ENCODE results near the gene CDK3. TPM values are rescaled to one million over a fixed set of nuclear protein-coding genes. Genes with fewer than 3 reads are reported as not detected.
A peak's percentile ranks its signal among the peaks of the same experiment; 100 is the strongest.

CDK3 gene
- total RNA-seq, 2 donors from 2014 or later = 3.4 to 4.9 TPM

GRCh38 chr17:76025294-76025693 is 24.6 kb downstream of the CDK3 start:
- WGBS, 2 donors = 86 to 87% methylated on average over 9 to 11 of the region's 12 CpGs
- H3K4me1 ChIP-seq = peaks cover 11% of the 10 kb centered on the region
- TF ChIP-seq CTCF (IDR thresholded peaks at IDR 0.05) (no peak), POLR2A (IDR thresholded peaks at IDR 0.05) (no peak)
- H3K36me3 ChIP-seq (replicated peaks in 1 of 2; ENCODE audit: insufficient read depth in 1 of 2, low read depth in 2 of 2) = no peaks in the 10 kb centered on the region
- DNase-seq (no peak), ATAC-seq (no peak)
- H3K4me3 ChIP-seq = no peak overlapping the region
- H3K27ac ChIP-seq = no peak overlapping the region
- intact Hi-C loops (cut with DNase I) = no loop called here
- no peaks in the 10 kb centered on the region for H3K27me3 ChIP-seq
- H3K9me3 ChIP-seq = no peaks in the 10 kb centered on the region

GRCh38 chr17:76026714-76027158 is 26.1 kb downstream of the CDK3 start:
- peak in 2 of 4 donors; percentile 9 to 30 for DNase-seq
- intact Hi-C loops (cut with DNase I) = no loop called here
- Histone ChIP-seq H3K27ac (peak overlapping the region in 3 of 4 donors; percentile 46 to 74 (median 64)), H3K36me3 (replicated peaks in 1 of 2; ENCODE audit: insufficient read depth in 1 of 2, low read depth in 2 of 2) (no peaks in the 10 kb centered on the region), H3K9me3 (no peaks in the 10 kb centered on the region), H3K27me3 (no peaks in the 10 kb centered on the region), H3K4me3 (no peak overlapping the region), H3K4me1 (peaks cover 11% of the 10 kb centered on the region)
- peak; percentile 72 for ATAC-seq
- 22 to 38% methylated on average over 5 to 14 of the region's 15 CpGs for WGBS, 2 donors
- TF ChIP-seq POLR2A (IDR thresholded peaks at IDR 0.05) (no peak), CTCF (IDR thresholded peaks at IDR 0.05) (peak in 4 of 7 experiments; percentile 18 to 27 (median 22))

GRCh38 chr17:76027159-76027839 is 26.6 kb downstream of the CDK3 start, which contains the start of gene EVPL:
Gene EVPL (minus strand): TSS chr17:76027306. CDS start chr17:76027198, 108 bp downstream.
- Histone ChIP-seq H3K27ac (peak within 1 kb of the TSS in 3 of 4 donors; percentile 46 to 74 (median 64)), H3K4me1 (peaks cover 15% of the 10 kb centered on the region), H3K36me3 (replicated peaks in 1 of 2; ENCODE audit: insufficient read depth in 1 of 2, low read depth in 2 of 2) (no peaks in the 10 kb centered on the region), H3K9me3 (no peaks in the 10 kb centered on the region), H3K4me3 (no peak within 1 kb of the TSS), H3K27me3 (no peaks in the 10 kb centered on the region)
- peak; percentile 86 for ATAC-seq
- TF ChIP-seq CTCF (IDR thresholded peaks at IDR 0.05) = peak in 1 of 7 experiments; percentile 3
- peak in 2 of 3 donors; percentile 40 for TF ChIP-seq POLR2A (IDR thresholded peaks at IDR 0.05)
- WGBS, 2 donors = 29 to 74% methylated on average over 1 to 24 of the region's 24 CpGs
- intact Hi-C loops (cut with DNase I) = no loop called here
- DNase-seq = peak; percentile 64 to 75 (median 66)

GRCh38 chr17:76032073-76032779 is 31.6 kb downstream of the CDK3 start:
- H3K4me3 ChIP-seq = no peak overlapping the region
- no peaks in the 10 kb centered on the region for H3K36me3 ChIP-seq (replicated peaks in 1 of 2; ENCODE audit: insufficient read depth in 1 of 2, low read depth in 2 of 2)
- DNase-seq = peak; percentile 38 to 62 (median 54)
- H3K9me3 ChIP-seq = no peaks in the 10 kb centered on the region
- intact Hi-C loops (cut with DNase I) = no loop called here
- peaks cover 21% of the 10 kb centered on the region for H3K4me1 ChIP-seq
- TF ChIP-seq POLR2A (IDR thresholded peaks at IDR 0.05) = no peak
- TF ChIP-seq CTCF (IDR thresholded peaks at IDR 0.05) = peak in 5 of 7 experiments; percentile 18 to 47 (median 39)
- peak; percentile 51 for ATAC-seq
- H3K27me3 ChIP-seq = no peaks in the 10 kb centered on the region
- peak overlapping the region in 2 of 4 donors; percentile 13 to 34 for H3K27ac ChIP-seq
- WGBS, 2 donors = 46 to 52% methylated on average over 19 to 20 of the region's 20 CpGs
